ENCODE measurements around the gene FARSB. TPM values are rescaled to one million over a fixed set of nuclear protein-coding genes. Genes with fewer than 3 reads are reported as not detected.
A peak's percentile ranks its signal among the peaks of the same experiment; 100 is the strongest.

FARSB gene
- total RNA-seq, 2 donors from 2014 or later, result 7.3 to 11.1 TPM

DNA sequence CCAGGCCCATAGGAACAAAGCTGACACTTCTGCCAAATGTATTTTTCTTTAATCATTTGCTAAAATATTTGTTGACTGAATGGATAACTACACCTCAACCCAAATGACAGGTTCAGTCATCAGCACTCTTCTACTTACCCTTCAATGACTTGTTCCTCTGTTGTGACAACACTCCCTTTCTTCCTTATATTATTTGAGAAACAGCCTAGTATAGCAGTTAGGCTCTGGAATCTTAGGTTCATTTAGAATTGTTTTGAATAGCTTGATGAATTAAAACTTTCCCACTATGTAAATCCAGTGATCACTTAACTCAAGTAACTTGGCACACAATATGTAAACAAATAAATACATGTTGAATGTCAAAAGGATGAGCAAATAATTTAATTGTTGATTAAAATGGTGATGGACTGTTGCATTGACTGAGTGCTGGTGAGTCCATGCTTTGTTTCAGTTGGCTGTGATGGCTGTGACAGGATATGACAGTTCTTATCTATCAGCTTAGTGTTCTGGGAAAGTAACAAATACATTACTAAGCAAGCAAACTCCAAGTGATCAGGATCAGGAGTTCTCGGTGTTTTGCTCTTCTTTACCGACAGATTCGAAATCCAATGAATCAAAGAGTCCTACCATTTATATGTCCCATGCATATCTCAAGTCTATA lies 12.7 kb upstream of the FARSB start:
- ATAC-seq (ENCODE audit: insufficient number of reproducible peaks, low FRiP score, low read depth), result no peak
- no peak overlapping the region for H3K4me3 ChIP-seq
- no peaks in the 10 kb centered on the region for H3K27me3 ChIP-seq (replicated peaks; ENCODE audit: insufficient read depth)
- no peaks in the 10 kb centered on the region for H3K36me3 ChIP-seq
- no peak for DNase-seq (ENCODE audit: low spot score)
- no peaks in the 10 kb centered on the region for H3K9me3 ChIP-seq
- peaks cover 0 to 5% of the 10 kb centered on the region in 2 donors for H3K4me1 ChIP-seq (ENCODE audit: control insufficient read depth in 1 of 2, low read depth in 2 of 2)
- TF ChIP-seq, protein P1, sequence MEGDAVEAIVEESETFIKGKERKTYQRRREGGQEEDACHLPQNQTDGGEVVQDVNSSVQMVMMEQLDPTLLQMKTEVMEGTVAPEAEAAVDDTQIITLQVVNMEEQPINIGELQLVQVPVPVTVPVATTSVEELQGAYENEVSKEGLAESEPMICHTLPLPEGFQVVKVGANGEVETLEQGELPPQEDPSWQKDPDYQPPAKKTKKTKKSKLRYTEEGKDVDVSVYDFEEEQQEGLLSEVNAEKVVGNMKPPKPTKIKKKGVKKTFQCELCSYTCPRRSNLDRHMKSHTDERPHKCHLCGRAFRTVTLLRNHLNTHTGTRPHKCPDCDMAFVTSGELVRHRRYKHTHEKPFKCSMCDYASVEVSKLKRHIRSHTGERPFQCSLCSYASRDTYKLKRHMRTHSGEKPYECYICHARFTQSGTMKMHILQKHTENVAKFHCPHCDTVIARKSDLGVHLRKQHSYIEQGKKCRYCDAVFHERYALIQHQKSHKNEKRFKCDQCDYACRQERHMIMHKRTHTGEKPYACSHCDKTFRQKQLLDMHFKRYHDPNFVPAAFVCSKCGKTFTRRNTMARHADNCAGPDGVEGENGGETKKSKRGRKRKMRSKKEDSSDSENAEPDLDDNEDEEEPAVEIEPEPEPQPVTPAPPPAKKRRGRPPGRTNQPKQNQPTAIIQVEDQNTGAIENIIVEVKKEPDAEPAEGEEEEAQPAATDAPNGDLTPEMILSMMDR (IDR thresholded peaks at IDR 0.05), result no peak
- no peak overlapping the region for H3K27ac ChIP-seq

DNA sequence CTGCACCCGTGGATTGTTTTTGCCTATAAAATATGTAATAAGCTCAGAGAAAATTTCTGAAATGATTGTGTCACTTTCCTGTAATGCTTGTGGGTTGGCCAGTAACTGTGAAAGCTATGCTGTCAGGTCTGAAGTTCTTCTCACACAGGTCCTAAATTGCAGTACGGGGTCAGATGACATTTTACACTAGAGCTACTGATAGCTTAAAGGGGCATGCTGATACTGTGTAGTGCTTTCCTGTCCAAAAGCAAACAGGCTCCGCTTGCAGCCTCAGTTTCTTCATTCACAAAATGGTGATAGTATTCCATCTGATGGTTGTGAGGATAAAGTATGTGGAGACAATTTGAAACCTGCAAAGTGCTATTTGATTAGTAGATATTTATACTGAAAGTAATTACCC lies 7.6 kb upstream of the FARSB start:
- TF ChIP-seq, protein P1 (IDR thresholded peaks at IDR 0.05), result no peak
- Histone ChIP-seq H3K36me3 (no peaks in the 10 kb centered on the region), H3K4me1 (ENCODE audit: control insufficient read depth in 1 of 2, low read depth in 2 of 2) (no peaks in the 10 kb centered on the region), H3K4me3 (no peak overlapping the region), H3K27ac (no peak overlapping the region), H3K9me3 (no peaks in the 10 kb centered on the region), H3K27me3 (replicated peaks; ENCODE audit: insufficient read depth) (no peaks in the 10 kb centered on the region)
- no peak for ATAC-seq (ENCODE audit: insufficient number of reproducible peaks, low FRiP score, low read depth)
- no peak for DNase-seq (ENCODE audit: low spot score)

DNA sequence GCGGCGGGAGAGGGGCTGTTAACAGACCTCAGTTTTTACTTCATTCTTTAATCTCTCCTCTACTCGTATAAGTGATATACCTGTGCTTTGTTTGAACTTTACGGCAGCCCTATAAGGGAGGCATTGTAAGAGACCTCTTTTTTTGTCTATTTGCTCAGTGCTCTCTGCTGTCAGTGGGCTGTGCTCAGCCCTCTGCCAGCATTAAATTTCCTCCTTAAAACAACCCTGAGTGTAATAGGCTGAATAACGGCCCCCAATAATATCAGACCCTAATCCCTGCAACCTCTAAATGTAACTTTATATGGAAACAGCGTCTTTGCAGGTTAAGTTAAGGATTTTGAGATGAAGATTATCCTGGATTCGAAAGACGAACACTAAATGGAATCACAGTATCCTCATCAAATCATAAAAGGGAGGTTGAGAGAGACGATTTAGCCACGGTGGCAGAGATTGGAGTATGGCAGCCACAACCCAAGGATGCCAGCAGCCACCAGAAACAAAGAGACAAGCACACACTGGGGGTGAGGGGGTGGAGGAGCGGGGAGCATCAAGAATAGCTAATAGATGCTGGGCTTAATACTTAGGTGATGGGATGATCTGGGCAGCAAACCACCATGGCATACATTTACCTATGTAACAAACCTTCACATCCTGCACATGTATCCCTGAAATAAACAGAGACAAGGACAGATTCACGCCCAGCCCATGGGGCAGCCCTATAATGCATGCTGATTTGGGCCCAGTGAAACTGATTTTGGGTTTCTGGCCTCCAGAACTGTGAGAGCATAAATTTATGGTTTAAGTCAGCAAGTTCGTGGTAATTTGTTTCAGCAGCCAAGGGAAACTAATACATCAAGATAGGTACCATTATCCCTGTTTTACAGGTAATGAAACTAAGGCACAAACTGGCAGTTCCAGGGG lies 894 bp upstream of the FARSB start:
- H3K4me3 ChIP-seq, result peak overlapping the region; percentile 88
- H3K27ac ChIP-seq, result peak overlapping the region in 1 of 2 donors; percentile 72
- H3K9me3 ChIP-seq, result no peaks in the 10 kb centered on the region
- H3K36me3 ChIP-seq, result no peaks in the 10 kb centered on the region
- peaks cover 9 to 18% of the 10 kb centered on the region in 2 donors for H3K4me1 ChIP-seq (ENCODE audit: control insufficient read depth in 1 of 2, low read depth in 2 of 2)
- TF ChIP-seq, protein P1 (IDR thresholded peaks at IDR 0.05), result no peak
- peak; percentile 6 for ATAC-seq (ENCODE audit: insufficient number of reproducible peaks, low FRiP score, low read depth)
- no peak for DNase-seq (ENCODE audit: low spot score)
- no peaks in the 10 kb centered on the region for H3K27me3 ChIP-seq (replicated peaks; ENCODE audit: insufficient read depth)

DNA sequence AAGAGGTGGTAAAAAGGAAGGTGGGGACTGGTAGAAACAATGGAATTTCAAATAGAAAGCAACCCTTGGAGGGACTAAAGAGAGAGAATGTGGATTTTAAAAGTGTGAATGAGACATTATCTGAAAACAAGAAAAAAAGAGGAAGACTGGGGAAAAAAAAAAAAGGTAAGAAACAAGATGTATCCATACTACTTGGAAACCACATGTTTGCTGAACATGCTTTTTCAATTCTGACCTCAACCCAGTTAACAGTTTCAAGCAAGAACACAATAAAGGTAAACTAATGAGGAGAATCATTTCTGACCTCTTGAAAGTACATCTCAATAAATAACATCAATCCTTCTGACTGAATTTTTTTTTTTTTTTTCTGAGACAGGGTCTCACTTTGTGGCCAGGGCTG lies 2.6 kb downstream of the FARSB start:
- Histone ChIP-seq H3K9me3 (no peaks in the 10 kb centered on the region), H3K36me3 (no peaks in the 10 kb centered on the region), H3K27me3 (replicated peaks; ENCODE audit: insufficient read depth) (no peaks in the 10 kb centered on the region), H3K4me3 (no peak overlapping the region), H3K27ac (no peak overlapping the region), H3K4me1 (ENCODE audit: control insufficient read depth in 1 of 2, low read depth in 2 of 2) (peaks cover 9 to 18% of the 10 kb centered on the region in 2 donors)
- ATAC-seq (ENCODE audit: insufficient number of reproducible peaks, low FRiP score, low read depth) (no peak), DNase-seq (ENCODE audit: low spot score) (no peak)
- TF ChIP-seq, protein P1 (IDR thresholded peaks at IDR 0.05), result no peak
